Skeletal muscle satellite cell (primary cell): ENCODE results near the gene PTPN1.
"Not testable (repeated sequence)": the region's sequence is repeated elsewhere in the genome, so short reads cannot be mapped to it uniquely, and the experiment has no call there.

Source experiments
- H3K27me3 ChIP-seq: 2 replicates; pipeline ENCODE4 v1.7.0; 2013; ENCODE audit warnings: low read length; ENCODE audit not compliant: control insufficient read depth, insufficient read depth
- H3K36me3 ChIP-seq: 2 replicates; pipeline ENCODE4 v1.7.0; 2013; ENCODE audit warnings: mild to moderate bottlenecking, control low read depth, low read length; ENCODE audit not compliant: insufficient read depth
- H3K4me1 ChIP-seq: 2 replicates; pipeline ENCODE4 v1.7.0; 2013; ENCODE audit warnings: low read length; ENCODE audit not compliant: control insufficient read depth, insufficient read depth
- H3K4me2 ChIP-seq: 2 replicates; pipeline ENCODE4 v1.7.0; 2013; ENCODE audit warnings: mild to moderate bottlenecking, low read length
- H3K4me3 ChIP-seq: 2 replicates; pipeline ENCODE4 v1.7.0; 2013; ENCODE audit warnings: low read length
- H3K9ac ChIP-seq: 2 replicates; pipeline ENCODE4 v1.7.0; 2013; ENCODE audit warnings: mild to moderate bottlenecking, low read depth, low read length, moderate library complexity
- H3K9me3 ChIP-seq: replicated peaks from 2 replicates; pipeline ENCODE4 v1.7.0; 2013; ENCODE audit warnings: mild to moderate bottlenecking, control low read depth, low read length

Gene PTPN1

DNA sequence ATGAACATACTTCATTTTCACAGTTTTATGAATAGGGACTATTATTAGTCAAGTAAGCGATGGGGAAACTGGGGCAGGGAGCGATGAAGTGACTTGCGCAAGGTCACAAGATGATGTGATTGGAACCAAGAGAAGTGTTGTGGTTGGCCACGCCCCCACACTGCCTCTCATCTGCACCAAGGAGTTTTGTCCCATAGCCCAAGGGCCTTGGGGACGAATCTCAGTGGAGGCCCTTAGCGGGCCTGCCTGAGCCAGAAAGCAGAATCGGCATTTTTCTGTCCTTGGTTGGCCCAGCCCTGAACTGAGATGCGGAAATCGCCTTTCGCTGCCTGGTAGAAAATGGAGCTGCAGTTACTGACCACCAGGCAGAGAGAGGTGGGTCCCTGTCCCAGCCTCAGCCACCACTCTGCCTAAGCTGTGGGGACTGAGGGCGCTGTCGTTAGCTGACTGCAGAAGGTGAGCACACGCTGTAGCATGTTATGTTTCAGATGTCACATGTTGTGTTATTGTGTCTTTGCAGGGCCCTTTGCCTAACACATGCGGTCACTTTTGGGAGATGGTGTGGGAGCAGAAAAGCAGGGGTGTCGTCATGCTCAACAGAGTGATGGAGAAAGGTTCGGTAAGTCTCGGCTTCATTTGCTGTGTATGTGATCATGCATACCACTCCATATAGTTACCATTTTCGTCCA is 57.8 kb downstream of the PTPN1 start:
- H3K4me1 ChIP-seq, result peaks cover 11% of the 10 kb centered on the region
- no peak overlapping the region for H3K9ac ChIP-seq
- no peak overlapping the region for H3K4me3 ChIP-seq
- H3K27me3 ChIP-seq, result no peaks in the 10 kb centered on the region
- H3K36me3 ChIP-seq, result peaks cover 57% of the 10 kb centered on the region
- H3K9me3 ChIP-seq, result no peaks in the 10 kb centered on the region
- no peak overlapping the region for H3K4me2 ChIP-seq

GRCh38 chr20:50568549-50568942 is 58.4 kb downstream of the PTPN1 start:
- Histone ChIP-seq H3K4me1 (peaks cover 17% of the 10 kb centered on the region), H3K36me3 (peaks cover 57% of the 10 kb centered on the region), H3K9ac (no peak overlapping the region), H3K27me3 (no peaks in the 10 kb centered on the region), H3K9me3 (no peaks in the 10 kb centered on the region), H3K4me3 (no peak overlapping the region), H3K4me2 (no peak overlapping the region)

DNA sequence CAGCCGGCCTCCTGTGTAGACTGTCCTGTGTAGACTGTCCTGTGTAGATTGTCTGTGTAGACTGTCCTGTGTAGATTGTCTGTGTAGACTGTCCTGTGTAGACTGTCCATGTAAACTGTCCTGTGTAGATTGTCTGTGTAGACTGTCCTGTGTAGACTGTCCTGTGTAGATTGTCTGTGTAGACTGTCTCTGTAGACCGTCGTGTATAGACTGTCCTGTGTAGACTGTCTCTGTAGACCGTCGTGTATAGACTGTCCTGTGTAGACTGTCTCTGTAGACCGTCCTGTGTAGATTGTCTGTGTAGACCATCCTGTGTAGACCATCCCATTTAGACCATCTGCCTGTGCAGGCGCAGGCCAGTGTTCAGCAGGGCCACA is 59.3 kb downstream of the PTPN1 start:
- not testable (repeated sequence) for H3K9me3 ChIP-seq, H3K4me2 ChIP-seq, H3K9ac ChIP-seq, H3K4me3 ChIP-seq, H3K27me3 ChIP-seq
- peaks cover 17% of the 10 kb centered on the region for H3K4me1 ChIP-seq
- H3K36me3 ChIP-seq, result peaks cover 62% of the 10 kb centered on the region

DNA sequence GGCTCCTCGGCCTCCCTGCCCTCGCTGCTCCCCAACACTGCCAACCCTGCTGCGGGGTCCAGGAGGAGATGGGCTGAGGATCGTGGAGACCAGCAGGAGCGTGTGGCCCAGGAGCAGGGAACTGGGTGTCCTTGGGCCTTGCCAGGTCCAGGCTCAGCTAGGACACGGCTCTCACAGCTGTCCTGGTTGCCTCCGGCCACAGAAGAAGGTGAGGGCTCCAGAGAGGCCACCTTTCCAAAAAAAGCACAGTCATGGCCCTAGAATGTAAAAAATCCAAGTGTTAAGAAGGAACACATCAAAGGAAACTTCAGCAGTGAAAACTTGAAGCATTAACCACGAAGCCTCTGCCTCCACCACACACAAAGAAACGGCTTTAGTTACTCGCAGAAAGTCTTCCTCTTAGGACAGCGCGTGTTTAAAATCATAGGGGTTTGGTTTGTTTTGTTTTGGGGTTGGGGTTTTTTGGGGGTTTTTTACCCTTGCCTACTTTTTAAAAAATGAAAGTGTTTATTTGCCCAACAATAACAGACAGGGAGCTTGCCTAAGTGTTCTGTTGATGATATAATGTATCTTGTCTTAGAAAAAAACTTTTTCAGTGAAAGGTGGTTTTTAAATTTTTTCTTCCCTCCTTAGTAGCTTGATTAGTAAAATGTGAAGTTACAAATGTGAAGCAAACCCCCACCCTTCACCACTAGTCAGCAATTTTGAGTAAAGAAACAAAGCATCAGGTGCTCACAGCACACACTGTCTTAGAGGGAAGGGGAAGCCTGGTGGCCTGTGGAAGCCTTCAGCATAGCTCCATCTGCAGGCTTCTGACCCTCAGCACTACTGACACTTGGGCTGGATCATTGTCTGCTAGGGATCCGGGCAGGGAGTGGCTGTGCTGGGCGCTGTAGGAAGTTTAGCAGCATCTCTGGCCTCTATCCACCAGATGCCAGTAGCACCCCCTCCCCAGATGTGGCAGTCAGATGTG is 60.0 kb downstream of the PTPN1 start:
- H3K4me3 ChIP-seq, result no peak overlapping the region
- peaks cover 66% of the 10 kb centered on the region for H3K36me3 ChIP-seq
- no peak overlapping the region for H3K9ac ChIP-seq
- H3K27me3 ChIP-seq, result no peaks in the 10 kb centered on the region
- peaks cover 17% of the 10 kb centered on the region for H3K4me1 ChIP-seq
- no peak overlapping the region for H3K4me2 ChIP-seq
- no peaks in the 10 kb centered on the region for H3K9me3 ChIP-seq

DNA sequence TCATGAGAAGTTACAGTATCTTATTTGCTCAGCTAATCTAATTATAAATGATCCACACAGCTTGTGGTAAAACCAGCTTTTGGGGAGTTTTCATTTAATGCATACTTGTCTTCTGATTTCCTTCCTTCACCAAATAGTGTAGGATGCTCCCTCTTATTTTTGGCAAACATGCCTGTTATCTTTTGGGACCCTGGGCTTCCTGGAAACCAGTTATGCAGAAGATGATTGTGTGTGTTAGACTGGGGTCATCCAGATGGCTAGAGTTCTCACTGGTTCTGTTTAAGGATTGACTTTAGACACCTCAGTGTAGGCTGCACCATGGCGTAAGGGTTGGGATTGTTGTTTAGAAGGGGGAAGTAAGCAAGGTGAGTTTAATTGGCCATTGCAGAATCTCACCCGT is 61.3 kb downstream of the PTPN1 start:
- Histone ChIP-seq H3K27me3 (no peaks in the 10 kb centered on the region), H3K4me2 (no peak overlapping the region), H3K36me3 (peaks cover 68% of the 10 kb centered on the region), H3K4me3 (no peak overlapping the region), H3K4me1 (peaks cover 17% of the 10 kb centered on the region), H3K9me3 (no peaks in the 10 kb centered on the region), H3K9ac (no peak overlapping the region)

- H3K27me3 ChIP-seq, result no peaks in the 10 kb centered on the region
- H3K4me1 ChIP-seq, result peaks cover 17% of the 10 kb centered on the region
- peaks cover 68% of the 10 kb centered on the region for H3K36me3 ChIP-seq
- H3K9ac ChIP-seq, result peak overlapping the region; percentile 11
- H3K4me2 ChIP-seq, result peak overlapping the region; percentile 25
- no peak overlapping the region for H3K4me3 ChIP-seq
- no peaks in the 10 kb centered on the region for H3K9me3 ChIP-seq
Measured at GRCh38 chr20:50572938-50573777, 63.0 kb downstream of the PTPN1 start.

GRCh38 chr20:50574108-50574507 is 63.9 kb downstream of the PTPN1 start:
- no peak overlapping the region for H3K9ac ChIP-seq
- no peaks in the 10 kb centered on the region for H3K27me3 ChIP-seq
- H3K4me1 ChIP-seq, result peaks cover 17% of the 10 kb centered on the region
- no peak overlapping the region for H3K4me3 ChIP-seq
- peaks cover 68% of the 10 kb centered on the region for H3K36me3 ChIP-seq
- H3K4me2 ChIP-seq, result no peak overlapping the region
- no peaks in the 10 kb centered on the region for H3K9me3 ChIP-seq

DNA sequence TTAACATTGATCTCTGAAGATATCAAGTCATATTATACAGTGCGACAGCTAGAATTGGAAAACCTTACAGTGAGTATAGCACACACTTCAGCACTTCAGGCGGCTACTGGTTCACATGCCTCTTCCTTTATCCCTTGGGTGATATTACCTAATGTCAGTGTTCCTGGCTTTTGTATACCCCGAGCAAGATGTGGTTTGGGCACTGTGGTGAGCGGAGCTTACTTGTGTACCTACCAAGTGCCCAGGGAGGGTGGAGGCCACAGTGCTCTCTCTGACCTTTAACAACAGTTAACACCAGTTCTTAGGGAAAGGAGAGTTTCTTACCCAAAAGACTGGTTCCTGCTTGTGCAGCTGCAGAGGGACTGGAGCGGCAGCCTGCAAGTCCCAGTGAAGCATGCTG is 64.4 kb downstream of the PTPN1 start:
- no peak overlapping the region for H3K9ac ChIP-seq
- peaks cover 70% of the 10 kb centered on the region for H3K36me3 ChIP-seq
- H3K4me1 ChIP-seq, result peaks cover 17% of the 10 kb centered on the region
- no peak overlapping the region for H3K4me2 ChIP-seq
- H3K4me3 ChIP-seq, result no peak overlapping the region
- H3K27me3 ChIP-seq, result no peaks in the 10 kb centered on the region
- no peaks in the 10 kb centered on the region for H3K9me3 ChIP-seq

DNA sequence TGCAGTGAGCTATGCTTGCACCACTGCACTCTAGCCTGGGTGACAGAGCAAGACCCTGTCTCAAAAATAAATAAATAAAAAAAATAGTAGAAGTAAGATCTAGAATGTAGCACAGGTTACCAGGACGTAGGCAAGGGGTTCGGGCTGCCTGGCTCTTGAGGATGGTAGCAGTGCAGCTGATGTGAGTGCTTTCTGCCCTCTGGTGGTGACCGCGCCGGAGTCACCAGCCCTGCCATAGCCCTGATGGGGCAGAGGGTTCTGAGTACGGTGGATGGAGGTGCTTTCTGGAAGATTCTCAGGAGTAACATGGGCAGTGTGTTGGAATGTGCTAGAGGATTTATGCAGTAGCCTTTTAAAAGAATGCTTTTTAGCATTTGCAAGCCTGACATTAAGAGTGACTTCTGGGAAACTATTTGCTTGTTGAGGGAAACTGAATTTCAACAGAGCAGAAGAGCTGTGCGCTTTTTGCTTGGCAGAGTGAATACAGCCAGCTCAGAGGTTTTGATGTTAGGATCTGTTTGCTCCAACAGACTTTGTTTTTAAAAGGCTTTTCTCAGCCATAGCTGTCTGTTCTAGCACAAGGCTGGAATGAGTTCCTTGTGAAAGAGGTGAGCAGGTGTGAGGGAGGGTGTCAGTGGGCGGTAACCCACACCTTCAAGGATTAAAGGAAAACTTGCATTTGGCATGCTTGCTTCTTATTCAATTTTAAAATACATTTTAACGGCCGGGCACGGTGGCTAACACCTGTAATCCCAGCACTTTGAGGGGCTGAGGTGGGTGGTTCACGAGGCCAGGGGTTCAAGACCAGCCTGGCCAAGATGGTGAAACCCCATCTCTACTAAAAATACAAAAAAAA is 65.9 kb downstream of the PTPN1 start:
- Histone ChIP-seq H3K4me2 (no peak overlapping the region), H3K36me3 (peaks cover 70% of the 10 kb centered on the region), H3K4me1 (peaks cover 17% of the 10 kb centered on the region), H3K4me3 (no peak overlapping the region), H3K9ac (no peak overlapping the region), H3K27me3 (no peaks in the 10 kb centered on the region), H3K9me3 (no peaks in the 10 kb centered on the region)

GRCh38 chr20:50577175-50578018 is 67.2 kb downstream of the PTPN1 start:
- H3K36me3 ChIP-seq, result peaks cover 69% of the 10 kb centered on the region

More at GRCh38 chr20:50577175-50578018, 67.2 kb downstream of the PTPN1 start:
- H3K4me3 ChIP-seq, result no peak overlapping the region
- no peaks in the 10 kb centered on the region for H3K9me3 ChIP-seq
- H3K27me3 ChIP-seq, result no peaks in the 10 kb centered on the region
- H3K4me1 ChIP-seq, result peaks cover 12% of the 10 kb centered on the region
- no peak overlapping the region for H3K9ac ChIP-seq
- no peak overlapping the region for H3K4me2 ChIP-seq
